ENCODE data around the gene MYO6. TPM values are rescaled to one million over a fixed set of nuclear protein-coding genes. Genes with fewer than 3 reads are reported as not detected.

MYO6 gene
- total RNA-seq, 1 donor from 2014 or later: 56.1 TPM

DNA sequence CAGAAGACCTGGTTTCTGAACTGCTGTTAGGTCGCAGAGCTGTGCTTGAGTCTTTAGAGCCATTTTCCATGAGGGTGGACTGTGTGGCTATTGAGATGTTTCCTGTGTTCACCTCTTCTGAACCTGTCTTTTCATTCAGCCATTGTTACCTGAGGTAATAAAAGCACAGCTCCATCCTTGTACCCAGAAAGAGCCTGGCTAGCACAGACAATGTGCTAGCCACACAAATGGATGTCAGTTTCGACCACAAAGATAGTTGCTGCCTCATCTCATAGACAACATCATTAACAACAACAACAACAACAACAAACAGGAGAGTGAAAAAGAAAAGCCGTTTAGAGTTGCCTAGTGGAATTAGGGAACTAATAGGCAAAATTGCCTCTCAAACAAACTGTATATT lies 114.7 kb downstream of the MYO6 start:
- DNase-seq (ENCODE audit: low read depth): no peak
- Histone ChIP-seq H3K27me3 (ENCODE audit: control insufficient read depth, insufficient read depth, low read length) (no peaks in the 10 kb centered on the region), H3K4me3 (ENCODE audit: low read depth, low read length) (no peak overlapping the region), H3K36me3 (ENCODE audit: control insufficient read depth, insufficient read depth, low read length) (no peaks in the 10 kb centered on the region)
- no peak for TF ChIP-seq CTCF (IDR thresholded peaks at IDR 0.05; ENCODE audit: insufficient read depth, low read length, poor library complexity, severe bottlenecking)

GRCh38 chr6:75864446-75864845 lies 115.4 kb downstream of the MYO6 start:
- Histone ChIP-seq H3K27me3 (ENCODE audit: control insufficient read depth, insufficient read depth, low read length) (no peaks in the 10 kb centered on the region), H3K36me3 (ENCODE audit: control insufficient read depth, insufficient read depth, low read length) (no peaks in the 10 kb centered on the region), H3K4me3 (ENCODE audit: low read depth, low read length) (no peak overlapping the region)
- DNase-seq (ENCODE audit: low read depth): no peak
- TF ChIP-seq CTCF (IDR thresholded peaks at IDR 0.05; ENCODE audit: insufficient read depth, low read length, poor library complexity, severe bottlenecking): no peak

GRCh38 chr6:75870389-75870788 lies 121.3 kb downstream of the MYO6 start:
- H3K4me3 ChIP-seq (ENCODE audit: low read depth, low read length): no peak overlapping the region
- TF ChIP-seq CTCF (IDR thresholded peaks at IDR 0.05; ENCODE audit: insufficient read depth, low read length, poor library complexity, severe bottlenecking): no peak
- H3K27me3 ChIP-seq (ENCODE audit: control insufficient read depth, insufficient read depth, low read length): no peaks in the 10 kb centered on the region
- H3K36me3 ChIP-seq (ENCODE audit: control insufficient read depth, insufficient read depth, low read length): peaks cover 1% of the 10 kb centered on the region
- DNase-seq (ENCODE audit: low read depth): no peak

- no peaks in the 10 kb centered on the region for H3K27me3 ChIP-seq (ENCODE audit: control insufficient read depth, insufficient read depth, low read length)
- no peak for TF ChIP-seq CTCF (IDR thresholded peaks at IDR 0.05; ENCODE audit: insufficient read depth, low read length, poor library complexity, severe bottlenecking)
- H3K4me3 ChIP-seq (ENCODE audit: low read depth, low read length): no peak overlapping the region
- H3K36me3 ChIP-seq (ENCODE audit: control insufficient read depth, insufficient read depth, low read length): peaks cover 1% of the 10 kb centered on the region
- no peak for DNase-seq (ENCODE audit: low read depth)
Observed at GRCh38 chr6:75874224-75874623, 125.2 kb downstream of the MYO6 start.

DNA sequence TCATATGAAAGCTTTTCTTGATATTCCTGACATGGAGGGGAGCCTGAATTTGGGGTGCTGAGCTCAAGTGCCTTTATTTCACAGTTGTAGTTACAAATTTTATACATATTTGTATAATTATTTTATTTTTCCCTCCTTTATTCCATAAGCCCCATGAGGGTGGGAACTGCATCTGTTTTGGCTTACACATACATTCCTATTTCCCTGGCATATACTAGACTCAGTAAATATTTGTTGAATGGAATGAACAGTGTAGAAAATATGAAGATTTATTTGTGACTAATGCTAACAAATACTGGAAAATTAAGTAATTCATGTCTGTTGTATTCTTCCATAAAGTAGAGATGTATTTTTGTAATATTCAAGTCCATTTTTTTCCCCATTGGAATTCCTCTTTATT lies 127.1 kb downstream of the MYO6 start:
- Histone ChIP-seq H3K4me3 (ENCODE audit: low read depth, low read length) (no peak overlapping the region), H3K36me3 (ENCODE audit: control insufficient read depth, insufficient read depth, low read length) (peaks cover 1% of the 10 kb centered on the region), H3K27me3 (ENCODE audit: control insufficient read depth, insufficient read depth, low read length) (no peaks in the 10 kb centered on the region)
- no peak for TF ChIP-seq CTCF (IDR thresholded peaks at IDR 0.05; ENCODE audit: insufficient read depth, low read length, poor library complexity, severe bottlenecking)
- no peak for DNase-seq (ENCODE audit: low read depth)

- H3K36me3 ChIP-seq (ENCODE audit: control insufficient read depth, insufficient read depth, low read length): no peaks in the 10 kb centered on the region
- no peak overlapping the region for H3K4me3 ChIP-seq (ENCODE audit: low read depth, low read length)
- no peak for DNase-seq (ENCODE audit: low read depth)
- no peaks in the 10 kb centered on the region for H3K27me3 ChIP-seq (ENCODE audit: control insufficient read depth, insufficient read depth, low read length)
- TF ChIP-seq CTCF (IDR thresholded peaks at IDR 0.05; ENCODE audit: insufficient read depth, low read length, poor library complexity, severe bottlenecking): no peak
Observed at GRCh38 chr6:75880305-75880704, 131.3 kb downstream of the MYO6 start.

All from kidney epithelial cell (primary cell).